NCI-H146 (cell line): ENCODE measurements around the gene HSPBP1.
A peak's percentile ranks its signal among the peaks of the same experiment; 100 is the strongest.

Source experiments
- DNase-seq: peaks from one replicate; lab custom pipeline; 2025; lab: John Stamatoyannopoulos, UW

Gene HSPBP1

DNA sequence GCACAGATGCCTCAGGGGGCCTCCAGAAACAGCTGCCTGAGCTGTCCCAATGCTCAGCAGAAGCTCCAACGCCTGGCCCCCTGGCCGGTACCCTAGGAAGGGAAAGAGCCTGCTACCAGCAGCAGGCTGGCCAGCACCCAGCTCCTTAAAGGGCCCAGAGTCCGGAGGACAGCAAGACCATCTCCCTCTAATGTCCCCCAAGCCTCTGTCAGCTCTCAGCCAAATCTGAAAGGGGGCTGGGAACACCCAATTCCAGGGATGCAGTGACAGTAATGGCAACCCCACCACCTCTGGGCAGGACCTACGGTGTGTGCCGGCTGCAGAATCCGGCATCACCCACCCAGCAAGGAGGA lies 25.3 kb downstream of the HSPBP1 start:
- DNase-seq, result no peak

- peak; percentile 97 for DNase-seq
These were observed 25.9 kb downstream of the HSPBP1 start for GRCh38 chr19:55253842-55254624.

GRCh38 chr19:55252760-55253663 lies 26.9 kb downstream of the HSPBP1 start:
- DNase-seq, result no peak

- DNase-seq, result no peak
These were observed 28.4 kb downstream of the HSPBP1 start for GRCh38 chr19:55251341-55252081.

DNA sequence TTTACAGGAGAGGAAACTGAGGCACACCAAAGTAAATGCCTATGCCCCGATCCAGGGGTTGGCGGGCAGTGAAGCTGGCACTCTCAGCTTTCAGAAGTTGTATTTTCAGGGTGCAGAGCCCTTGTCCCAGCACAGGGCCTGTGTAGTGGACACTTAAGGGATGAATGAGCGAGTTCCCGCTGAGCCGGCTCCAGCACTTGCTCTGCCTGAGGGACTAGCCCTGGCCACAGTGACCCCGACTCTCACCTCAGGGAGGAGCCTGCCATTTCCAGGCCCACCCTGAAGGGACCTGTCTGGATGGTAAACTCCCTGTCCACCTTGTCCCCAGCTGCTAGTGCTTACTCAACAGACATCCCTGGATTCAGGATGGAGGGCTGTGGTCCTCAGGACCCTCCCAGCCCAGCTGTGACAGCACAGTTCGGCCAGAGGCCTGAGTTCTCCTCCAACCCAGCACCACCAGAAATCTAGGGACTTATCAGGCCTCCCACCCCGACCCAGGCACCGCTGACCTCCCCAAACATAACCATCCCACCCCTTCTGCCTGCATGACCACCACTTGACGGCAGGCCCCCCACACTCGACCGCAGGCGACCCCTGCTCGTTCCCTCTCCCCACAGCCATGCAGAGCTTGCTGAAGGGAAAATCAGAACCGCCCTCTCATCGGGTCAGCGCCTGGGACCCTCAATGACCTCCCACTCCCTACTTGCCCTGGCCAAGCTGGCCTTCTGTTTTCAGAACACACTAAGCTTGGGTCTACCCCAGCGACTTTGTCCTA lies 29.5 kb downstream of the HSPBP1 start:
- no peak for DNase-seq

- DNase-seq, result no peak
These were observed 30.1 kb downstream of the HSPBP1 start for GRCh38 chr19:55249841-55250240.

GRCh38 chr19:55248704-55249103 lies 31.2 kb downstream of the HSPBP1 start:
- DNase-seq, result no peak

- DNase-seq, result no peak
These were observed 31.7 kb downstream of the HSPBP1 start for GRCh38 chr19:55248166-55248675.

GRCh38 chr19:55247621-55248099 lies 32.2 kb downstream of the HSPBP1 start:
- DNase-seq, result no peak

- no peak for DNase-seq
These were observed 33.2 kb downstream of the HSPBP1 start for GRCh38 chr19:55246462-55247451.

DNA sequence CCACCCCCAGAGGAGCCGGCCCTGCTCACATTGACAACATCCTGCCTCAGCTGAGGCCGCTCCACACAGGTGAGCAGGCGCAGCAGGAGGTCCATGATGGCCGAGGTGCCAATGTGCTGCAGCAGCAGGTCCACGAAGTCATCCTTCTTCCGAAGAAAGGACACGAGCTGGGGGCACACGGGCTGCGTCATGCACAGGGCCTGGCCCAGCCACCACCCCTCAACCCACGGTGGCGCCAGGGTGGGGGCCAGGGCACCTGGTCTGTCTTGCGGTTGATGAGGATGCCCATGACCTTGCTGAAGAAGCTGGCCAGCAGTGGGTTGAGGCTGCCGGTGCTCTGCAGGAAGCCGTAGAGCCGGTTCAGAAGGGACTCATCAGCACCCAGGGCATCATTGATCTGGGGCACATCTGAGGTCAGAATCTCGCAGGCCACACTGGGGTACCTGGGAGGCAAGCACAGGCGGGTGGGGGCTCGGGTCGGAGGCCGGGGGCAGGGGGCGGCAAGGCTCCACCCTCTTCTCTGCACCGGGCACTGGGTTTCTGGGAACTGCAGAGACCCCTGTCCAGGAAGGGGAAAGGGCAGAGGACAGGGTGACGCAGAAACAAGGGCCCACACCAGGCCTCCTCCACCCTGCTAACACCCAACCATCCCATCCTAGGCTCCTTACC lies 34.5 kb downstream of the HSPBP1 start:
- DNase-seq, result no peak

DNA sequence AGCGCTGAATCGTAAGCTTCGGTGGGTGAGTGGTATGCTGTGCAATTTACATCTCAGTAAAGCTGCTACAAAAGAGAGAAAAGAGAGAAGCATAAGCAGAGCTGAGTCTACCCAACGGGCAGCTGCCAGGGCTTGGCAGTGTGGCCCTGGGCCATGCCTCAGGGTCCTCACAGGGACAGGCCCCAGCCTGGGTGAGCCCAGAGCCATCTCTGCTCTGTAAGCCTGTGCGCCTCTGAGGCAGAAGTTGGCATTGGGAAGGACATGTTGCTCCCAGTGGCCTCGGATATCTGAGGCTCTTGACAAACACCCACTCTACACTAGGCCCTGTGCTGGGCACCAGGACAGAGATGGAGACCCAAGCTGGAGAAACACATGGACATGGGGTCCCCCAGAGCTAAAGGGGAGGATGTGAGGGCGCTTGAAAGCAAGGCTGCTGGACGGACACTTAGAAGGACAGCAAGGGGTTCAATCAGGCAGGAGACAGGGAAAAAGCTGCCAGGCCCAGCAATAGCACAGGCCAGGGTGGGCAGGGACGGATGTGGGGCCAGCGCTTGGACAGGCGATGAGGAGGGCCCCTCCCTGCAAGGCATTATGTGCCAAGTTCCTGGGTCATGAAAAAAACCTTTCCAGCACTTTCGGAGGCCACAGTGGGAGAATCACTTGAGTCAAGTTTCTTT lies 35.8 kb downstream of the HSPBP1 start:
- DNase-seq, result no peak

DNA sequence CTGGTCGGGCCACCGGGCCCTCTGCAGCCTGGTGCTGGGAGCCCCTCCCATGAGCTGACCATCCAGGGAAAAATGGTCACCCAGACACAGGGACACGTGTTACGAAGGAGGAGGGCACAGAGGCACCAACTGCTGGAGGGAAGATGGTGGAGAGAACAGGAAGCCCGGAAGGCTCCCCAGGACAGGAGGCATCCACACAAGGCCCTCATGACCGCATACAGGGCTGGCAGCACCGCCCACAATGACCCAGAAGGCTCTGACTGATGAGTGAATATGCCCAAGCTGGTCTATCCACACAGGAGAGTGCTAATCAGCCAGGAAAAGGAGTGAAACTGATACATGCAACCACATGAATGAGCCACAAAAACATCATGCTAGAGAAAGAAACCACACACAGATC lies 37.4 kb downstream of the HSPBP1 start:
- no peak for DNase-seq

- DNase-seq, result no peak
These were observed 37.9 kb downstream of the HSPBP1 start for GRCh38 chr19:55241935-55242464.

- no peak for DNase-seq
These were observed 38.6 kb downstream of the HSPBP1 start for GRCh38 chr19:55241143-55241934.

- no peak for DNase-seq
These were observed 39.2 kb downstream of the HSPBP1 start for GRCh38 chr19:55240713-55241020.

DNA sequence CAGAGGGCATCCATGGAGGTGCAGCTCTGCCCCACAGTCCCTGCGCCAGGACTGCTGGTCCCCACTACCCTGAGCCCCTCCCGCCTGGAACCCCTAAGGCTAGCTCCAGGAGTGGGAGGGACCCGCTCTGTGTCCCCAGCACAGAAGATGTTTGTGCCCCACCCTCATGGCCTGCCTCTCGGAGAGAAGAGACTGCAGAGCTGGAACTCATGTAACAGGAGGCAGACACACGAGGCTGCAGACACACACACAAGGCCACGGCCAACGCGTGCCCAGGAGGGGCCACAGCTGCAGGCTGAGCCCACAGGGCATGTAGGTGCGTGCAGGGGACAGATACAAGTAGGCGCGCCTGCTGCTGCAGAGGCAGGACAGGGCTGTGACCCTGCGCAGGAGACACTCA lies 40.9 kb downstream of the HSPBP1 start:
- DNase-seq, result no peak

- no peak for DNase-seq
These were observed 41.9 kb downstream of the HSPBP1 start for GRCh38 chr19:55238030-55238429.
